Choroid plexus epithelial cell (primary cell): ENCODE data around the gene TTC12.
A peak's percentile ranks its signal among the peaks of the same experiment; 100 is the strongest.

Source experiments
- DNase-seq: peaks from one replicate; pipeline ENCODE4 v3.0.0-alpha.2; 2010; ENCODE audit warnings: low read depth
- H3K4me3 ChIP-seq: 2 replicates; pipeline ENCODE4 v1.5.1; 2011; ENCODE audit warnings: low read depth, mild to moderate bottlenecking, control low read depth, low read length, moderate library complexity
- TF ChIP-seq, protein P1 (sequence below): conservative IDR thresholded peaks from 2 replicates; pipeline ENCODE4 v1.5.1; 2011; ENCODE audit warnings: low read depth, mild to moderate bottlenecking, control low read depth, inconsistent platforms, low read length, moderate library complexity

TTC12 gene

GRCh38 chr11:113370634-113371033 is 56.3 kb downstream of the TTC12 start:
- DNase-seq: no peak
- TF ChIP-seq, protein P1, sequence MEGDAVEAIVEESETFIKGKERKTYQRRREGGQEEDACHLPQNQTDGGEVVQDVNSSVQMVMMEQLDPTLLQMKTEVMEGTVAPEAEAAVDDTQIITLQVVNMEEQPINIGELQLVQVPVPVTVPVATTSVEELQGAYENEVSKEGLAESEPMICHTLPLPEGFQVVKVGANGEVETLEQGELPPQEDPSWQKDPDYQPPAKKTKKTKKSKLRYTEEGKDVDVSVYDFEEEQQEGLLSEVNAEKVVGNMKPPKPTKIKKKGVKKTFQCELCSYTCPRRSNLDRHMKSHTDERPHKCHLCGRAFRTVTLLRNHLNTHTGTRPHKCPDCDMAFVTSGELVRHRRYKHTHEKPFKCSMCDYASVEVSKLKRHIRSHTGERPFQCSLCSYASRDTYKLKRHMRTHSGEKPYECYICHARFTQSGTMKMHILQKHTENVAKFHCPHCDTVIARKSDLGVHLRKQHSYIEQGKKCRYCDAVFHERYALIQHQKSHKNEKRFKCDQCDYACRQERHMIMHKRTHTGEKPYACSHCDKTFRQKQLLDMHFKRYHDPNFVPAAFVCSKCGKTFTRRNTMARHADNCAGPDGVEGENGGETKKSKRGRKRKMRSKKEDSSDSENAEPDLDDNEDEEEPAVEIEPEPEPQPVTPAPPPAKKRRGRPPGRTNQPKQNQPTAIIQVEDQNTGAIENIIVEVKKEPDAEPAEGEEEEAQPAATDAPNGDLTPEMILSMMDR: no peak
- no peak overlapping the region for H3K4me3 ChIP-seq

DNA sequence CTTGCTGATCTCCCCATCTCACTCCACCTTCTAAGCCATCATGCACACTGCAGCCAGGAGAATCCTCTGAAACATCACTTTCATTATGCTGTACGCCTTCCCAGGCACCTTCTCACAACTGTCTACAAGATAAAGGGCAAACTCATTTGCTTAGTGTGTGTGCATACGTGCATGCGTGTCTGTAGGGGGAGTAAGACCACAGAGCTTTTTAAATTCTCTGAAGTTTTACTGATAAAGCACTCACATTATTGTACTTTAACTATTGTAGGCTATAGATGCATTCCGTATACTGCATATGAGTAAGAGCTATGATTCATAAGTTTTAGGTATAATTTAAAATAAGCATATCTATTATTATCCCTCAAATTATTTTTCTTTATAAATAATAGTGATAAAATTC is 57.9 kb downstream of the TTC12 start:
- H3K4me3 ChIP-seq: no peak overlapping the region
- DNase-seq: no peak
- TF ChIP-seq, protein P1: peak; percentile 34

- peak; percentile 15 for DNase-seq
- TF ChIP-seq, protein P1: no peak
- no peak overlapping the region for H3K4me3 ChIP-seq
Measured at GRCh38 chr11:113373306-113373705, 58.9 kb downstream of the TTC12 start.

GRCh38 chr11:113373981-113374560 is 59.7 kb downstream of the TTC12 start:
- TF ChIP-seq, protein P1: no peak
- no peak for DNase-seq
- no peak overlapping the region for H3K4me3 ChIP-seq

- TF ChIP-seq, protein P1: no peak
- DNase-seq: no peak
- no peak overlapping the region for H3K4me3 ChIP-seq
Measured at GRCh38 chr11:113375402-113375801, 61.0 kb downstream of the TTC12 start.

DNA sequence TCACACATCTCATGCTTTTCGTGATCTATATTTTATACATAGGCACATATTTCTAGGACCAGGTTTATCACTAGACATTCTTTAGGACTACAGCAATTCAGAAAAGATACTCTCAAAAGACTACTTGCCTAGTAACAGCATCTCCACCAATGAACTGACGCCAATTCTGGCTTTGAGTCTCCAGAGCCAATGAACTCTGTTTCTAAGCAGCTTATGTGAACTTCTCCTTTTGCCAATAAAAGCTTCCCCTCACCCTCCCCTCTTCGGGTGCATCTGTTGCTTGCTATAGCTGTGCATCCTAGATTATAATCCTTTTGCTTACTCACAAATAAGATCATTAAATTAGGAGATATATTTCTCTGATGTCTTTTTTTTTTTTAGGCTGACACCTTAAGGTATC is 61.8 kb downstream of the TTC12 start:
- DNase-seq: peak; percentile 71
- TF ChIP-seq, protein P1: no peak
- no peak overlapping the region for H3K4me3 ChIP-seq

DNA sequence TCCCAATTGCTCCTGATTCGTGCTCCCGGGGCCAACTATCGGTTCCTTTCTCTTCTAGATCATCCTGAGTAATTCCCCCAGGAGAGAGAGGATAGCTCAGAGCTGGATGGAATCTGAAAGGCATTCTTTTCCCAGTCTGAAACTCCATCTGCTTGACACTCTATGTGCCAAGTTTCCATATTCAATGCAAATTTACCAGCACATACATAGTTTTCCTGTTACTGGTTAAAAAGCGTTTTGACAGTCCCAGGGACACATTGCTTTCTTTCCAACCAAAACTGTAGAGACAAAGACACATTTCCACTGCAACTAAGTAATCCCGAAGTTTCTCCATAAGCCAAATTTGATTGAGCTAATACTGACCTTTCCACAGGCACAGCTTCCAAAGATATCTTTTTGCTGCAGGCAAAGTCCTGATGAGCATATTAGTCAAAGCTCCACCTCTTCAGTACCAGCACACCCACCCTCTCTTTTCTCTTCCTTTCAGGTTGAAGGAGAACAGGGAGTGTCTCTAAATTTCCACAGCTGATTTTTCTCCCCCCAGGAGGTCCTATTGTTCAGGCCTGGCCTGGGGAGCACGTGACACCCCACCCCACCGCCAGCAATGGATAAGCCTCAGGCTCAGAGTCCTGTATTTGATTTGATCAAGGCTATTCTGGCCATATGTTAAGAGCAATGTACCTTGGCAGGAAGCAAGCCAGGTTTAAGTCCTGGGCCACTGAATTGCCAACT is 63.5 kb downstream of the TTC12 start:
- no peak for DNase-seq
- TF ChIP-seq, protein P1: no peak
- H3K4me3 ChIP-seq: no peak overlapping the region
